ENCODE results near the gene CCDC61.

Gene CCDC61

DNA sequence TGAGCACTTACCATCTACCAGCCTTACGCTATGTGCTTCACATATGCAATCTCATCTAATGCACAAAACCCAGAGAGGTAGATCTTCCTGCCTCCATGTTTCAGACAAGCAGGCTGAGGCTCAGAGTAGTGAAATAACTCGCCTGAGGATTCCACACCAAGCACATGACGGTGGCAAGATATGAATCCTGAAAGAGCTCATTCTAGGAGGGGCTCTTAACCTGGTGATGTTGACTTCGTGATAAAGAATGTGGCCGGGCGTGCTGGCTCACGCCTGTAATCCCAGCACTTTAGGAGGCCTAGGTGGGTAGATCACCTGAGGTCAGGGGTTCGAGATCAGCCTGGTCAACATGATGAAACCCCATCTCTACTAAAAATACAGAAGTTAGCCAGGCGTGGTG, 26.6 kb upstream of the CCDC61 start:
- H3K4me3 Mint-ChIP-seq = no peak overlapping the region
- no peak overlapping the region for H3K27ac Mint-ChIP-seq
- H3K9me3 Mint-ChIP-seq = no peaks in the 10 kb centered on the region
- peaks cover 67% of the 10 kb centered on the region for H3K27me3 Mint-ChIP-seq
- no peaks in the 10 kb centered on the region for H3K36me3 Mint-ChIP-seq (ENCODE audit: low read depth)
- no peak for DNase-seq
- H3K4me1 Mint-ChIP-seq = peaks cover 11% of the 10 kb centered on the region
- ATAC-seq = no peak

DNA sequence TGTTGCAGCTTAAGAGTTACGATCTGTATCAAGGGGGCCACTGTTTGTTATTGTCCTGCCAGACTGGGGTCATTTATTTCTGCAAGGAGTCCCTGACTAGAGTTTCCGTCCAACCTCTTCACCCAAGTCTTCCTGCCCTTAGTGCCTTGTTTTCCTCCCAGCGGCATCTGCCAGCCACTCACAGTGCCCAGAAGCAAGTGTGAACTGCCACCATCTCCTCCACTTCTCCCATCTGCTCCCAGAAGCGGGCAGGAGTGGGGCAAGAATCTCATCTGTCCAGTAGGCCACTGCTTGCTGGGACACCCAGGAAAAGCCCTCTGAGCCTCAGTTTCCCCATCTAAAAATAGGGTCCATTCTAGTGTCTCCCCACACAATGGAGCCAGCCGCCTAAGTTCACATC, 25.6 kb upstream of the CCDC61 start:
- ATAC-seq (no peak), DNase-seq (no peak)
- Mint-ChIP-seq H3K27ac (no peak overlapping the region), H3K4me3 (no peak overlapping the region), H3K27me3 (peaks cover 72% of the 10 kb centered on the region), H3K4me1 (peaks cover 13% of the 10 kb centered on the region), H3K9me3 (no peaks in the 10 kb centered on the region), H3K36me3 (ENCODE audit: low read depth) (no peaks in the 10 kb centered on the region)

DNA sequence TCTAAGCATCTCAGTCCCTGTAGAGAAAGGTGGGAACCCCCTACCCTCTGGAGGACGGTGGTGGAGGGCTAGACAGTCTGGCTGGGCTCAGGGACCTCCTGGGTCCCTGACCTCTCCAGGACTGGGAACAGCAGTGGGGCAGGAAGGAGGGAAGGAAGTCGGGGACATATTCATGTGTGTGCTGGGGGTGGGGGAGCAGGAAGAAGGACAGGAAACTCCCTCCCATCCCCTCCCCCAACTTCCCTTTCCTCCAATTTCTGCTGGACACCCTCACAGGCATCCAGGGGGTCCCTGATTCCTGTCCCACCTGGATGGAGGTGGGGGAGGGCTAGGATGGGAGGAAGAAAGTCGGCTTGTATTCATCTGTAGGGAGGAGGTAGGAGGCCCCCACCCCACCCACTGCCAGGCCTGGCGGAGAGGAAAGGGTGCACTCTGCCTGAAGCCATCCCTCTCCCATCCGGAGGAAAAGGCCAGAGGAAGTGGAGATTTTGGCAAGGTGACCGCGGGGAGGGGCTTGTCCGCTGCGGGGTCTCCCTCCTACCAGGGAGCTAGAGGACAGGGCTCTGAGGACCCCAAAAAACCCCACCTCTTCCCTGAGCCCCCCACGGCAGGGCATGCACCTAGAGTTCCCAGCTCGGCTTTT, 23.9 kb upstream of the CCDC61 start:
- DNase-seq (no peak), ATAC-seq (no peak)
- H3K27me3 Mint-ChIP-seq = peaks cover 75% of the 10 kb centered on the region
- H3K36me3 Mint-ChIP-seq (ENCODE audit: low read depth) = no peaks in the 10 kb centered on the region
- H3K4me1 Mint-ChIP-seq = peaks cover 13% of the 10 kb centered on the region
- H3K9me3 Mint-ChIP-seq = no peaks in the 10 kb centered on the region
- no peak overlapping the region for H3K27ac Mint-ChIP-seq
- no peak overlapping the region for H3K4me3 Mint-ChIP-seq

DNA sequence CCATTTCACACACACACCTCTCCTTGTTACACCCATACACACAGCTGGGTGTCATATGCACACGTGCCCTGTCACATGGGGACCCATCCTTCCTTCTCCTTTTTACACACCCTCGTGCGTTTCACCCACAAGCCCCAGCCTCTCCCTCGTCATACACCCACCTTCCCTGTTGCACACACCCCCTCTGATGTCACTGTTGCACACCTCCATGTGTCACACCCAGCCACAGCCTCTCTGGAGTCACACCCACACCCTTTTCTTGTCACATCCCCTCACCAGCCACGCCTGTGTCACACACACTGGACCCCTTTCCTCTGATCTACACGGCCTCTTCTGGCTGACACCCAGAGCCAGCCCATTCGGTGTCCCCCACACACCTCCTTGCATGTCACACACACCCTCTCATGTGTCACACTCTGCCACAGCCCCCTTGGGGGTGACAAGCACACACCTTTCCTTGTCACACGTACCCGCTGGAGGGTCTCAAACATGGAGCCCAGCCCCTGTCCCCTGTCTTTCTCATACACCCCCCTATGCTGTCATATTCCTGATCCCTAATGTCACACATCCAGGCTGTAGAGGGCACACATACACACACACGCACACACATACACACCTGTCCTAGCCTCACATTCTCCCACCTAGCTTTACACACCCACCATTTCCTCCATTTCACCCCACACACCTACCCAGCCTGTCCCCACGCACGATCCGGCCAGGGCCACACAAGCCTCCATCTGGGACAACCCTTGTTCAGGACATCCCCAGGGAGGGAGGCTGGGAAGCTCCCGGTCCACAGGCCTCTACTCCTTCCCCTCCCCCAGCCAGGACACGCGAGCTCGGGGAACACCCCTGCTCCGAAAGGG, 23.0 kb upstream of the CCDC61 start:
- peak; percentile 55 for ATAC-seq
- H3K4me3 Mint-ChIP-seq = no peak overlapping the region

DNA sequence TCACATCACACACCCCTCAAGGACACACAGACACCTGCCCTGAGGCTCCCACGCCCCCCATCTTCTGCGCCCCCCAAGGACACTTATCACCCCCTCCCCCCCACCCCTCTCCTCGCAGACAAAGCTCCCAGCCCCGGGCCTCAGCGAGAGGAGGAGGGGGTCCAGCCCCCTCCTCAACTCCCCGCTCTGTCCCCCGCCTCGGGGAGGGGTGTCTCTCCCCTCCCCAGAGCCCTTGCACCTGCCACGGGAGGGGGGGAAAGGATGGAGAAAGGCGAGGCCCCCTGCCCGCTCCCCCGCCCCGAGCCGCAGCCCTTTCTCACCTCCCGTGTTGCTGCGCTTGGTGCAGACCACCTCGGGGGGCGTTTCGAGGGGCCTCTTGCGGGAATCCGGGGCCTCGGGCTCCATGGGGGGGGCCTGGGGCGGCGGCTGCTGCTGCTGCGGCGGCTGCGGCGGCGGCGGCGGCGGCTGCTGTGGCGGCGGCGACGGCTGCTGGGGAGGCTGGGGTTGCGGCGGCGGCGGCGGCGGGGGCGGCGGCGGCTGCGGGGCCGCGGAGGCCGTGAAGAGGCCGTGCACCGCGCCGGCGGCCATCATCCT, 22.2 kb upstream of the CCDC61 start:
- Mint-ChIP-seq H3K36me3 (ENCODE audit: low read depth) (no peaks in the 10 kb centered on the region), H3K4me3 (no peak overlapping the region), H3K27me3 (peaks cover 72% of the 10 kb centered on the region), H3K27ac (no peak overlapping the region), H3K4me1 (peaks cover 13% of the 10 kb centered on the region), H3K9me3 (no peaks in the 10 kb centered on the region)
- DNase-seq = no peak
- ATAC-seq = no peak

More for the DNA sequence above, 23.0 kb upstream of the CCDC61 start:
- Mint-ChIP-seq H3K36me3 (ENCODE audit: low read depth) (no peaks in the 10 kb centered on the region), H3K27me3 (peaks cover 71% of the 10 kb centered on the region), H3K4me1 (peaks cover 13% of the 10 kb centered on the region), H3K9me3 (no peaks in the 10 kb centered on the region), H3K27ac (no peak overlapping the region)
- DNase-seq = peak; percentile 15

DNA sequence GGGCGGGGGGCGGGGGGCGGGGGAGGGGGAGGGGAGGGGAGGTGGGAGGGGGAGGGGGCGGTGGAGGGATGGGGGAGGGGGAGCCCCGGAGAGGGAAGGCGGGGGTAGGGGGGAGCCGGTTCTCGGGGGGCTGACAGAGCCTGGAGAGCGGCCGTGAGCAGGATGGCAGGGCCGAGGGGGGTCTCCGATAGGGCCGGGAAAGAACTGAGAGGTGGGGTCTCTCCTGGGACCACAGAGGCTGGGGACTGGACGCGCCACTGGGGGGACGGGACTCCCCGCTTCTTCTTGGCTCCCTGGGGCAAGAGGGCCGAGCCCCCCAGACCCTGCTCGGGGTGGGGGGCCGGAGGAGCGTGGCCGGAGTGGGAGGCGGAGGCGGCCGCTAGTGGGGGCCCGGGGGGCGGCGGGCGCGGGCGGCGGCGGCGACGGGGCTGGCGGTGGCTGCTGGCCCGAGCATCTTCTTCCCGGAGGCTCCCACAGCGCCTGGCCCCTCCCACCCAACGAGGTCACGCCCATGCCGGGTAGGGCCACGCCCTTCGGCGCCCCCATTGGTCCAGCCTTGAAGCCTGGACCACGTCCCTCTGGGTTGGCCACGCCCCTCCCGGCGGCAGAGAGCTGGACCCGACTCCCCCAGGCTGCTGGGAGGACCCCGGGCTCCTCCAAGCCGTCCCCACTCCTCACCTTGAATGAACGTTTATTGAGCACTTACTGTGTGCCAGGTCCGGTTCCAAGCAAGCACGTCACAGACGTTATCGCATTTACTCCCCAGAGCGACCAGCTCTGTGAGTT, 21.5 kb upstream of the CCDC61 start, which contains the start of gene NOVA2:
Gene NOVA2, minus strand, starts transcription at position 313 of the 786 bp plus-strand sequence. CDS start 514 bp downstream, outside the sequence.
- no peaks in the 10 kb centered on the region for H3K9me3 Mint-ChIP-seq
- H3K27me3 Mint-ChIP-seq = peaks cover 65% of the 10 kb centered on the region
- no peaks in the 10 kb centered on the region for H3K36me3 Mint-ChIP-seq (ENCODE audit: low read depth)
- peak; percentile 56 for ATAC-seq
- no peak within 1 kb of the TSS for H3K4me3 Mint-ChIP-seq
- H3K4me1 Mint-ChIP-seq = peaks cover 13% of the 10 kb centered on the region
- H3K27ac Mint-ChIP-seq = no peak within 1 kb of the TSS
- DNase-seq = peak; percentile 58

DNA sequence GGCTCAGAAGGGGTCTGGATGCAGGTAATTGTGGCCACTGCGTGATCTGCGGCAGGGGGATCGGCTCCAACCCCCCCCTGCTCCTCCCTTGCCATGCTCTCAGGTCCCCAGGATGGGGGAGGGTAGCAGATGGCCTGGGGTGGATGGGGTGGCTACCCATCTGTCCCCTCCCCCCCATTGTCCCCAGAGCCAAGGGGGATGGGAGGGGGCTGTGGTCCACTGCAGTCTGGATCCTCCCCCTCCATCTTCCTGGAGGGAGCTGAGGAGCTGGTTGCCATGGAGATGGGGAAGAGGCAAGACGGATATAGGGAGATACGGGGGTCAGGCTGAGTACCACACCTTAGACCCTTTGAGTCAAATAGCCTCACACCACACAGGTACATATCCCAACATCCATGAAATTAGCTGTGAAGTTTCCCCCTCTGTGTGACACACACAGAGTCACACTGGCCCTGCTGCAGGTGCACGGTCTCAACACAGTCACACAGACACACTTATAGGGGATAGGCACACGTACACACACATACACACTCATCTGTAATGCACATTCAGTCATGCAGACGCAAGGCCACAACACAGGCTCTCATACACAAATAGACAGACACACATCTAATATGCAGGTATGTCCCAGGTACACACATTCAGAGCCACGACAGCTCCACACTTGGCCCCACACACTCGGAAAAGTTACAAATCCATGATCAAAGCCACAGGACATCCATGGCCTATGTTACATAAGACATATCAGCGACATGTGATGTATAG, 19.8 kb upstream of the CCDC61 start:
- no peak overlapping the region for H3K27ac Mint-ChIP-seq
- H3K4me1 Mint-ChIP-seq = peaks cover 13% of the 10 kb centered on the region
- no peaks in the 10 kb centered on the region for H3K36me3 Mint-ChIP-seq (ENCODE audit: low read depth)
- ATAC-seq (no peak), DNase-seq (no peak)
- peaks cover 52% of the 10 kb centered on the region for H3K27me3 Mint-ChIP-seq
- no peaks in the 10 kb centered on the region for H3K9me3 Mint-ChIP-seq
- no peak overlapping the region for H3K4me3 Mint-ChIP-seq

DNA sequence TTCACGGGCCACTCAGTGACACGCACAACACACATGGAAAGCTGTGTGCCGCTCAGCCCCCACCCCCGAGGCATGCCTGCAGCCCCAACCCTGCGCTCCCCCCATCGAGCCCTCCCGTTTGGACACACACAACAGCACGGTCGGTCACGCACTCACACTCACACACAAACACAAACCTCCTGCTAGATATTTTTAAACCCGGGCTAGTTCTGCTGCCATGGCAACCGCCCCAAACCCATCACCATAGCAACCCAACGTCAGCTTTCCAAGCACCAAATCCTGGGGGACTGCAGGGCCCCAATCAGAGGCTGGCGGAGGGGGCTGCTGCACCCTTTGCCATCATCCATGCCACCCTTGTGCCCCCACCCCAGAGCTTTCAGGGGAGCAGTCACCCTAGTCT, 19.1 kb upstream of the CCDC61 start:
- H3K27ac Mint-ChIP-seq = no peak overlapping the region

DNA sequence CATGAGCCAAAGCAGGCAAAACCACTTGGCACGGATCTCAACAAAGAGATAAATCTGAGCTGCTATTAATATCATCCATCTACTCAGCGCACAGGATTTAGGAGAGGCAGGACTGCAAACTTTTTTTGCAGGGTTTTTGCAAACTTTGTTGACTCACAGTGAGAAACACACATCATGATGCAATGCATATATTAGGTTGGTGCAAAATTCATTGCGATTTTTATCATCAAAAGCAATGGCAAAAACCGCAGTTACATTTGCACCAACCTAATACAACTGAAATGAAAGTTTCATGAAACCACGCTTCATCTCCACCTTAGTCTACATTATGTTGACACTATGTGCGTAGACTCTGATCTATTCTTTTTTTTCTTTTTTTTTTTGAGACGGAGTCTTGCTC, 17.1 kb upstream of the CCDC61 start:
- H3K4me3 Mint-ChIP-seq = no peak overlapping the region
- H3K4me1 Mint-ChIP-seq = peaks cover 2% of the 10 kb centered on the region
- H3K9me3 Mint-ChIP-seq = no peaks in the 10 kb centered on the region
- no peak for DNase-seq
- H3K36me3 Mint-ChIP-seq (ENCODE audit: low read depth) = no peaks in the 10 kb centered on the region
- peaks cover 45% of the 10 kb centered on the region for H3K27me3 Mint-ChIP-seq
- ATAC-seq = no peak
- H3K27ac Mint-ChIP-seq = no peak overlapping the region

More for the DNA sequence above, 19.1 kb upstream of the CCDC61 start:
- H3K9me3 Mint-ChIP-seq = no peaks in the 10 kb centered on the region
- ATAC-seq (no peak), DNase-seq (no peak)
- no peak overlapping the region for H3K4me3 Mint-ChIP-seq
- H3K4me1 Mint-ChIP-seq = peaks cover 13% of the 10 kb centered on the region
- peaks cover 47% of the 10 kb centered on the region for H3K27me3 Mint-ChIP-seq
- H3K36me3 Mint-ChIP-seq (ENCODE audit: low read depth) = no peaks in the 10 kb centered on the region

DNA sequence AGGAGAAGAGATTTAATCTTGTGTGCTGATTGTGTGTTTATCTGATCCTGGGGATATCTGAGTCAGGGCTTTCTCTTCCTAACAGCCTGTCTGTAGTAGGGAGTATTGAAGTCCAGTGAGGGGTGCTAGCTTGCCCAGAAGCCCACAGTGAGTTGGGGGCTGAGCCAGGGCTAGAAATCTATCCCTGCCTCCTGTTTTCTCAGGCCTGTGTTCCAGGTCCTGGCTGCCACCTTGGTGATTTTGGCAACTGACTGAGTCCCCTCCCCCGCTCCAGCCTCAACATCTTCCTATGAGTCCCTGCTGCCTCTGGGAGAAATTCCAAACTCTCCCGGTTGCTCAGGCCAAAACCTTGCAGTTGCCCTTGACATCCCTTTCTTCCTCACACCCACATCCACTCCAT, 13.9 kb upstream of the CCDC61 start:
- DNase-seq (no peak), ATAC-seq (no peak)
- no peaks in the 10 kb centered on the region for H3K4me1 Mint-ChIP-seq
- no peak overlapping the region for H3K27ac Mint-ChIP-seq
- peaks cover 29% of the 10 kb centered on the region for H3K27me3 Mint-ChIP-seq
- H3K4me3 Mint-ChIP-seq = no peak overlapping the region
- peaks cover 4% of the 10 kb centered on the region for H3K9me3 Mint-ChIP-seq
- no peaks in the 10 kb centered on the region for H3K36me3 Mint-ChIP-seq (ENCODE audit: low read depth)

DNA sequence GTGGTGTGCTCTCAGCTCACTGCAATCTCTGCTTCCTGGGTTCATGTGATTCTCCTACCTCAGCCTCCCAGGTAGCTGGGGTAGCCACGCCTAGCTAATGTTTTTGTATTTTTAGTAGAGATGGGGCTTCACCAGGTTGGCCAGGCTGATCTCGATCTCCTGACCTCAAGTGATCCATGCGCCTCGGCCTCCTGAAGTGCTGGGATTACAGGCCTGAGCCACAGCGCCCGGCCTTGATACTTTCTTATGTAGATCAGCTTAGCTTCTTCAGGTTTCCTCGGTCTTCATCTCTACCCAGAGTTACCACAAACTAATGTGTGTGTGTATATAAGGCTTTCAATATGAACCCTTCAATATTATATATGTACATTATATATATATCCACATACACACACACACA, 9.9 kb upstream of the CCDC61 start:
- DNase-seq (no peak), ATAC-seq (no peak)
- Mint-ChIP-seq H3K4me1 (no peaks in the 10 kb centered on the region), H3K27me3 (peaks cover 31% of the 10 kb centered on the region), H3K27ac (no peak overlapping the region), H3K9me3 (peaks cover 4% of the 10 kb centered on the region), H3K36me3 (ENCODE audit: low read depth) (no peaks in the 10 kb centered on the region), H3K4me3 (no peak overlapping the region)

DNA sequence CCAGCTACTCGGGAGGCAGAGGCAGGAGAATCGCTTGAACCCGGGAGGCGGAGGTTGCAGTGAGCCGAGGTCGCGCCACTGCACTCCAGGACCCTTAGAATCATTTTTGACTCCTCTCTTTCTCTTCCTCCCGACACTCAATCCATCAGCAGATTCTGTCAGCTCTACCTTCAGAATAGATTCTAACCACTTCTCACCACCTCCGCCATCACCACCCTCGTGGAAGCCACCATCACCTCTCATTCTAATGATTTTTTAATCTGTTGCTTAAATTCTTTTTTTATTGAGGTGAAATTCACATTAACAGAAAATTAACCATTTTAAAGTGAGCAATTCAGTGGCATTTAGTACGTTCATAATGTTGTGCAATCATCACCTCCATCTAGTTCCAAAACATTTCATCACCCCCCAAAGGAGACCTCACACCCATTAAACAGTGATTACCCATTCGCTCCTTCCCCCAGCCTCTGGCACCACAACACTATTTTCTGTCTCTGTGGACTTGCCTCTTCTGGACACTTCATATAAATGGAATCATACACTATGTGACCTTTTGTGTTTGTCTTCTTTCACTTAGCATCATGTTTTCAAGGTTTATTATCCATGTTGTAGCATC, 5.0 kb upstream of the CCDC61 start:
- H3K9me3 Mint-ChIP-seq = no peaks in the 10 kb centered on the region
- no peak overlapping the region for H3K27ac Mint-ChIP-seq
- no peaks in the 10 kb centered on the region for H3K36me3 Mint-ChIP-seq (ENCODE audit: low read depth)
- ATAC-seq (no peak), DNase-seq (no peak)
- peaks cover 19% of the 10 kb centered on the region for H3K27me3 Mint-ChIP-seq
- no peak overlapping the region for H3K4me3 Mint-ChIP-seq
- H3K4me1 Mint-ChIP-seq = peaks cover 3% of the 10 kb centered on the region

DNA sequence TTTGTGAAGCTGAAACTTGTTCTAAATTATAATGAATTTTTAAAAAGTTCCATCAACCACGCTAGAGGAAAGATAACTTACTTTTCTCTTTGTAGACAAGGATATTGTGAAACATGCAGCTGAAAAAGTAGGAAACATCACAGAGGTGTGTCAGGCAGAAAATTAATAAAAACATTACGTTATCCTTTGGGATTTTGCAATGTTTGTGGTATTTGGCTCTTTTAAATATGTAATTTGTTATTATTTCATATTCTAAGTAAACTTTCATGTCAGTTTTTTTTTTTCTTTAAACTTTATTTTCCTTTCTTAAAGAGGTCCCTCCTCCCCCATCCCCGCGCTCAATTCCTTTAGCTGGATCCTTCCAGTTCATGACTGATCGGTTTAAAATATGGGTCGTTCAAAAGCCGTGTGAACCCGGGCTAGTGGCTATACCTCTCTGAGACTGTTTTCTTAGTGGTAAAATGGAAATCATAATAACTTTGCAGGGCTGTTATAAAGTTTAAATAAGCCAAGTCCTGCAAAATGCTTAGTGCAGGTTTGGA, 740 bp upstream of the CCDC61 start:
- no peaks in the 10 kb centered on the region for H3K9me3 Mint-ChIP-seq
- H3K27ac Mint-ChIP-seq = no peak overlapping the region
- no peak for DNase-seq
- peaks cover 13% of the 10 kb centered on the region for H3K27me3 Mint-ChIP-seq
- H3K4me1 Mint-ChIP-seq = peaks cover 10% of the 10 kb centered on the region
- H3K4me3 Mint-ChIP-seq = no peak overlapping the region
- H3K36me3 Mint-ChIP-seq (ENCODE audit: low read depth) = peaks cover 7% of the 10 kb centered on the region
- ATAC-seq = peak; percentile 0

All from activated naive CD8-positive, alpha-beta T cell treated with anti-CD3 and anti-CD28 coated beads, Interleukin-2, amount 50 U/mL, for 24 hours (primary cell).